BE2C (cell line): Measurements from ENCODE around the gene NTRK1.

Experiments
- DNase-seq: peaks from one replicate; pipeline ENCODE4 v3.0.0-alpha.2; 2020
- H3K27me3 ChIP-seq: fragments of 250-450 bp; sonication (Bioruptor Pico); 2 replicates; pipeline ENCODE4 v1.5.1; 2020; ENCODE audit warnings: mild to moderate bottlenecking
- H3K36me3 ChIP-seq: fragments of 250-450 bp; sonication (Bioruptor Pico); 2 replicates; pipeline ENCODE4 v1.5.1; 2020; ENCODE audit warnings: mild to moderate bottlenecking
- H3K4me1 ChIP-seq: fragments of 250-450 bp; sonication (Bioruptor Pico); 2 replicates; pipeline ENCODE4 v1.5.1; 2020
- H3K4me3 ChIP-seq: 2 replicates; pipeline ENCODE4 v1.5.1; 2011; ENCODE audit warnings: low read depth, low read length
- H3K9me3 ChIP-seq: fragments of 250-450 bp; sonication (Bioruptor Pico); 2 replicates; pipeline ENCODE4 v1.5.1; 2020
- TF ChIP-seq, protein P1 (sequence below): IDR thresholded peaks from 2 replicates; pipeline ENCODE4 v1.5.1; 2012; ENCODE audit warnings: mild to moderate bottlenecking, low read depth, low read length

Gene NTRK1

DNA sequence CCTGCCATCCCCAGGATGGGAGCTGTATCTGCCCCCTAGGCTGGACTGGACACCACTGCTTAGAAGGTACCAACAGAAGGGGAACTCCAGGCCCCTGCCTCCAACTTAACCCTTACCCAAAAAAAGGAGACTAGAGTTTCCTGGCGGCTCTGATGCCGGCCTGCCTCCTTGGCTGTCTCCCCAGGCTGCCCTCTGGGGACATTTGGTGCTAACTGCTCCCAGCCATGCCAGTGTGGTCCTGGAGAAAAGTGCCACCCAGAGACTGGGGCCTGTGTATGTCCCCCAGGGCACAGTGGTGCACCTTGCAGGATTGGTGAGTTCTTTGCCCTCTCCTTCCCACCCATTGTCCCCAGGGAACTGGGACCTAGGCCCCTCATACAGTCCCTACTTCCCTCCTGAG, 51.6 kb downstream of the NTRK1 start:
- Histone ChIP-seq H3K27me3 (no peaks in the 10 kb centered on the region), H3K36me3 (peaks cover 4% of the 10 kb centered on the region)
- TF ChIP-seq, protein P1, sequence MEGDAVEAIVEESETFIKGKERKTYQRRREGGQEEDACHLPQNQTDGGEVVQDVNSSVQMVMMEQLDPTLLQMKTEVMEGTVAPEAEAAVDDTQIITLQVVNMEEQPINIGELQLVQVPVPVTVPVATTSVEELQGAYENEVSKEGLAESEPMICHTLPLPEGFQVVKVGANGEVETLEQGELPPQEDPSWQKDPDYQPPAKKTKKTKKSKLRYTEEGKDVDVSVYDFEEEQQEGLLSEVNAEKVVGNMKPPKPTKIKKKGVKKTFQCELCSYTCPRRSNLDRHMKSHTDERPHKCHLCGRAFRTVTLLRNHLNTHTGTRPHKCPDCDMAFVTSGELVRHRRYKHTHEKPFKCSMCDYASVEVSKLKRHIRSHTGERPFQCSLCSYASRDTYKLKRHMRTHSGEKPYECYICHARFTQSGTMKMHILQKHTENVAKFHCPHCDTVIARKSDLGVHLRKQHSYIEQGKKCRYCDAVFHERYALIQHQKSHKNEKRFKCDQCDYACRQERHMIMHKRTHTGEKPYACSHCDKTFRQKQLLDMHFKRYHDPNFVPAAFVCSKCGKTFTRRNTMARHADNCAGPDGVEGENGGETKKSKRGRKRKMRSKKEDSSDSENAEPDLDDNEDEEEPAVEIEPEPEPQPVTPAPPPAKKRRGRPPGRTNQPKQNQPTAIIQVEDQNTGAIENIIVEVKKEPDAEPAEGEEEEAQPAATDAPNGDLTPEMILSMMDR = no peak

DNA sequence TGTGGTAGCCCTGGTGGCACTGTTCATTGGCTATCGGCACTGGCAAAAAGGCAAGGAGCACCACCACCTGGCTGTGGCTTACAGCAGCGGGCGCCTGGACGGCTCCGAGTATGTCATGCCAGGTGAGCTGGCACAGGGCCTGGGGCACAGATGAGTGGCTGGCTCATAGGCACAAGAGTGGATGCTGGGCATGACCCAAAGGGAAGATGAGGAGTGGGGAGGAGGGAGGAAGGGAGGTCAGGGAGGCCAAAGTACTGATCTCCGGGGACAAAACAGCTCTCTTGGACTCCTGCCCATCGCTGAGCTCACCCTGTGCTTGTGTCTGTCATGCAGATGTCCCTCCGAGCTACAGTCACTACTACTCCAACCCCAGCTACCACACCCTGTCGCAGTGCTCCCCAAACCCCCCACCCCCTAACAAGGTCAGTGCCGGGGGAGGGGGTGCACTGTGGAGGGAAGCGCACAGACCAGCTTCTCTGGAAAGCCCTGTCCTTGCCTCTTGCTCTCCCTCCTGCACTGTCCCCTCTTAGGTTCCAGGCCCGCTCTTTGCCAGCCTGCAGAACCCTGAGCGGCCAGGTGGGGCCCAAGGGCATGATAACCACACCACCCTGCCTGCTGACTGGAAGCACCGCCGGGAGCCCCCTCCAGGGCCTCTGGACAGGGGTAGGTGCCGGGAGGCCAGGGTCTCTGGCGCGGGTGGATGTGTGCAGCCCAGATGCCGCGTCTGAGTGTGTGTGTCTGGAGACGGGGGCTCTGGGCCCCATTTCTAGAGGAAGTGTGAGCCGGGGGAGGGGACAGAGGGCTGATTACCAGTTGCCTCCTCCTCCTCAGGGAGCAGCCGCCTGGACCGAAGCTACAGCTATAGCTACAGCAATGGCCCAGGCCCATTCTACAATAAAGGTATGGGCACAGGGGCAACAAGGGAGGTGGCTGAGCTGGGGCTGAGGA, 52.5 kb downstream of the NTRK1 start:
- no peaks in the 10 kb centered on the region for H3K9me3 ChIP-seq
- DNase-seq = peak; percentile 94
- H3K27me3 ChIP-seq = no peaks in the 10 kb centered on the region
- H3K4me3 ChIP-seq = peak overlapping the region; percentile 64
- peaks cover 32% of the 10 kb centered on the region for H3K4me1 ChIP-seq
- TF ChIP-seq, protein P1 = peak; percentile 42
- peaks cover 4% of the 10 kb centered on the region for H3K36me3 ChIP-seq

More for the DNA sequence above, 51.6 kb downstream of the NTRK1 start:
- Histone ChIP-seq H3K9me3 (no peaks in the 10 kb centered on the region), H3K4me1 (peaks cover 32% of the 10 kb centered on the region), H3K4me3 (peak overlapping the region; percentile 64; the same call in 1 of the 2 replicates)
- DNase-seq = peak; percentile 43

DNA sequence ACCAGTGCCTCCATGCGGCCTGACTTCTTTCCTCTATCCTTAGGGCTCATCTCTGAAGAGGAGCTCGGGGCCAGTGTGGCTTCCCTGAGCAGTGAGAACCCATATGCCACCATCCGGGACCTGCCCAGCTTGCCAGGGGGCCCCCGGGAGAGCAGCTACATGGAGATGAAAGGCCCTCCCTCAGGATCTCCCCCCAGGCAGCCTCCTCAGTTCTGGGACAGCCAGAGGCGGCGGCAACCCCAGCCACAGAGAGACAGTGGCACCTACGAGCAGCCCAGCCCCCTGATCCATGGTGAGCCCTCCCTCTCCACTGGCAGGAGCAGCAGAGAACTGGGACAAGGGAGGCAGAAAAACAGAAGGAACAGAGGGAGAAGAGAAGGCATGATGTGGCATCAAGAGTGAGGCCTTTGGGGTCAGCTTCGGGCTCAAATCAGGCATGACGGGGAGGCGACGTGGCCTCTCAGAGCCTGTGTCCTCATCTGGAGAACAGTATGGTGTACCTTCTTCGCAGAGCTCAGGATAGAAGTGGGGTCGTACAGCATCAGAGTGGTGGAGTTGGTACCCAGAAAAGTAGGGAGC, 53.2 kb downstream of the NTRK1 start:
- H3K4me3 ChIP-seq = peak overlapping the region; percentile 64
- no peaks in the 10 kb centered on the region for H3K27me3 ChIP-seq
- H3K4me1 ChIP-seq = peaks cover 32% of the 10 kb centered on the region
- TF ChIP-seq, protein P1 = no peak
- H3K36me3 ChIP-seq = peaks cover 4% of the 10 kb centered on the region
- no peaks in the 10 kb centered on the region for H3K9me3 ChIP-seq
- no peak for DNase-seq

DNA sequence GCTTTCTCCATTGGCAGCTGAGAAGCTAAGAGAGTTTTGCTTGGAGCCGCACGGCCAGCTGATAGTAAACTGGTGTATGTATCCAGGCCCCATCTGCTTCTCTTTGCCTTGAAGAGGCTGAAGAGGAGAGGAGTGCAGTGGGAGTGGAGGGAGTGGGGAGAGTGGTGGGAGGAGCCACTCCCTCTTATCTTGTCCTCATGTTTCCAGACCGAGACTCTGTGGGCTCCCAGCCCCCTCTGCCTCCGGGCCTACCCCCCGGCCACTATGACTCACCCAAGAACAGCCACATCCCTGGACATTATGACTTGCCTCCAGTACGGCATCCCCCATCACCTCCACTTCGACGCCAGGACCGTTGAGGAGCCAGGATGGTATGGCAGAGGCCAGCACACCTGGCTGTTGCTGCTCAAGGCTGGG, 53.8 kb downstream of the NTRK1 start:
- H3K4me3 ChIP-seq = peak overlapping the region; percentile 64
- H3K9me3 ChIP-seq = no peaks in the 10 kb centered on the region
- TF ChIP-seq, protein P1 = no peak
- peak; percentile 82 for DNase-seq
- H3K27me3 ChIP-seq = no peaks in the 10 kb centered on the region
- H3K4me1 ChIP-seq = peaks cover 32% of the 10 kb centered on the region
- peaks cover 4% of the 10 kb centered on the region for H3K36me3 ChIP-seq

DNA sequence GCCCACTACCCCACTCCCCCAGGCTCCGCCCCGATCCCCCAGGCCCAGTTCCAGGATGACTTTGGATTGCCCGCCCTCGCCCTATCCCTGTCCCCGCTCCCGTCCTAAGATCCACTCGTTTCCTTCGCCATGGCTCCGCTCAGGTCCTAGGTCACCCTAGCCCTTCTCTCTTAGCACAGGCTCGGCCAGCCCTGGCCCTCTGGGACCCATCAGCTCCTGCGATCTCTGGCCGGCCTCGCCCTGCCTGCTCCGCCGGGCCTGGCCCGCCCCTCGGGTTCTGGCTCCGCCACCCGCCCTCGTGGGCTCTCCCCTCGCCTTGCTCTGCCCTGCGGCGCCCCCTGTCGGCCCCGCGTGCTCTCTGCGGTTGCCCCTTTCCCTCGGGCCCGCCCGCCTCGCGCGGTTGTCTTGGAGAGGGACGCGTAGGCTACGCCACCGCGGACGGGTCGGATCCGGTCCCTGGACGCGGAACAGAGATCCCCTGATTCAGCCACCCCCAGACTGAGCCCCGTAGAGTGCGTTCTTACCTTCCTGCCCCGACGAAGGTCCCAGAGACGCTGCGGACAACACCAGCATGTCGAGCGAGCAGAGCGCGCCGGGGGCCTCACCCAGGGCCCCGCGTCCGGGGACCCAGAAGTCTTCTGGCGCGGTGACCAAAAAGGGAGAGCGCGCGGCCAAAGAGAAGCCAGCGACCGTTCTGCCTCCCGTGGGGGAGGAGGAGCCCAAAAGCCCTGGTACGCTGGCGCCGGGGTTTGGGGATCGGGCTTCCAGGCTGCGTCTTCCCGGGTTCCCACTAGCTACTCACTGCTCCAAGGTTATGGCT, 59.8 kb downstream of the NTRK1 start, which contains the start of gene LRRC71:
TSS of gene LRRC71 (plus strand) at position 400 of the 820 bp plus-strand sequence. CDS start at position 572, 172 bp downstream.
- no peaks in the 10 kb centered on the region for H3K9me3 ChIP-seq
- H3K36me3 ChIP-seq = no peaks in the 10 kb centered on the region
- H3K4me3 ChIP-seq = peak within 1 kb of the TSS; percentile 17
- H3K4me1 ChIP-seq = peaks cover 6% of the 10 kb centered on the region
- no peaks in the 10 kb centered on the region for H3K27me3 ChIP-seq
- DNase-seq = peak; percentile 94
- TF ChIP-seq, protein P1 = peak; percentile 92
